Stimulated activated memory B cell treated with anti-CD40 and anti-IgM and Interleukin-4, amounts not matched to agents 10 μg/mL and 1 μg/mL and 100 μg/mL, for 72 hours (primary cell): ENCODE results near the gene CRTC2.
A peak's percentile ranks its signal among the peaks of the same experiment; 100 is the strongest.

Experiments used
- ATAC-seq: fragments of 150-1000 bp; cut with Tn5 transposase; 2 replicates; pipeline ENCODE4 v1.10.0; 2021
- H3K27ac Mint-ChIP-seq: one replicate; pipeline ENCODE4 v1.8.0; 2022; ENCODE audit warnings: mild to moderate bottlenecking, mixed read lengths
- H3K27me3 Mint-ChIP-seq: one replicate; pipeline ENCODE4 v1.8.0; 2022; ENCODE audit warnings: mixed read lengths
- H3K36me3 Mint-ChIP-seq: one replicate; pipeline ENCODE4 v1.8.0; 2022; ENCODE audit warnings: mixed read lengths
- H3K4me1 Mint-ChIP-seq: one replicate; pipeline ENCODE4 v1.8.0; 2022; ENCODE audit warnings: mixed read lengths
- H3K4me3 Mint-ChIP-seq: one replicate; pipeline ENCODE4 v1.8.0; 2022; ENCODE audit warnings: mild to moderate bottlenecking, moderate library complexity, mixed read lengths
- H3K9me3 Mint-ChIP-seq: one replicate; pipeline ENCODE4 v1.8.0; 2022; ENCODE audit warnings: mixed read lengths

CRTC2 gene

GRCh38 chr1:153944827-153945117, 13.6 kb downstream of the CRTC2 start:
- Mint-ChIP-seq H3K4me1 (peaks cover 70% of the 10 kb centered on the region), H3K4me3 (peak overlapping the region; percentile 95), H3K36me3 (peaks cover 57% of the 10 kb centered on the region), H3K9me3 (no peaks in the 10 kb centered on the region), H3K27me3 (no peaks in the 10 kb centered on the region), H3K27ac (peak overlapping the region; percentile 93)
- no peak for ATAC-seq

- H3K36me3 Mint-ChIP-seq: peaks cover 62% of the 10 kb centered on the region
- peaks cover 73% of the 10 kb centered on the region for H3K4me1 Mint-ChIP-seq
- peak overlapping the region; percentile 95 for H3K4me3 Mint-ChIP-seq
- H3K27ac Mint-ChIP-seq: peak overlapping the region; percentile 93
- no peaks in the 10 kb centered on the region for H3K9me3 Mint-ChIP-seq
- no peaks in the 10 kb centered on the region for H3K27me3 Mint-ChIP-seq
- no peak for ATAC-seq
Measured at GRCh38 chr1:153944005-153944826, 14.2 kb downstream of the CRTC2 start.

- Mint-ChIP-seq H3K4me1 (peaks cover 64% of the 10 kb centered on the region), H3K4me3 (no peak overlapping the region), H3K36me3 (peaks cover 58% of the 10 kb centered on the region), H3K27me3 (no peaks in the 10 kb centered on the region), H3K27ac (peak overlapping the region; percentile 93), H3K9me3 (no peaks in the 10 kb centered on the region)
- no peak for ATAC-seq
Measured at GRCh38 chr1:153942766-153943549, 15.5 kb downstream of the CRTC2 start.

- peaks cover 56% of the 10 kb centered on the region for H3K4me1 Mint-ChIP-seq
- H3K27ac Mint-ChIP-seq: peak overlapping the region; percentile 93
- ATAC-seq: no peak
- peaks cover 67% of the 10 kb centered on the region for H3K36me3 Mint-ChIP-seq
- H3K4me3 Mint-ChIP-seq: no peak overlapping the region
- H3K27me3 Mint-ChIP-seq: no peaks in the 10 kb centered on the region
- H3K9me3 Mint-ChIP-seq: no peaks in the 10 kb centered on the region
Measured at GRCh38 chr1:153941826-153942725, 16.3 kb downstream of the CRTC2 start.

GRCh38 chr1:153940756-153941155, 17.7 kb downstream of the CRTC2 start:
- no peak for ATAC-seq
- no peak overlapping the region for H3K4me3 Mint-ChIP-seq
- peak overlapping the region; percentile 14 for H3K27ac Mint-ChIP-seq
- H3K4me1 Mint-ChIP-seq: peaks cover 50% of the 10 kb centered on the region
- H3K36me3 Mint-ChIP-seq: peaks cover 80% of the 10 kb centered on the region
- H3K27me3 Mint-ChIP-seq: no peaks in the 10 kb centered on the region
- H3K9me3 Mint-ChIP-seq: no peaks in the 10 kb centered on the region

- H3K36me3 Mint-ChIP-seq: peaks cover 88% of the 10 kb centered on the region
- H3K27me3 Mint-ChIP-seq: no peaks in the 10 kb centered on the region
- no peak for ATAC-seq
- H3K27ac Mint-ChIP-seq: peak overlapping the region; percentile 46
- H3K9me3 Mint-ChIP-seq: no peaks in the 10 kb centered on the region
- H3K4me3 Mint-ChIP-seq: no peak overlapping the region
- H3K4me1 Mint-ChIP-seq: peaks cover 49% of the 10 kb centered on the region
Measured at GRCh38 chr1:153939476-153939875, 18.9 kb downstream of the CRTC2 start.

- Mint-ChIP-seq H3K4me1 (peaks cover 45% of the 10 kb centered on the region), H3K27ac (peak overlapping the region; percentile 46), H3K9me3 (no peaks in the 10 kb centered on the region), H3K4me3 (no peak overlapping the region), H3K27me3 (no peaks in the 10 kb centered on the region), H3K36me3 (peaks cover 88% of the 10 kb centered on the region)
- ATAC-seq: no peak
Measured at GRCh38 chr1:153938996-153939395, 19.4 kb downstream of the CRTC2 start.

- H3K4me3 Mint-ChIP-seq: no peak overlapping the region
- H3K27ac Mint-ChIP-seq: no peak overlapping the region
- H3K27me3 Mint-ChIP-seq: no peaks in the 10 kb centered on the region
- ATAC-seq: no peak
- H3K36me3 Mint-ChIP-seq: peaks cover 84% of the 10 kb centered on the region
- H3K9me3 Mint-ChIP-seq: no peaks in the 10 kb centered on the region
- H3K4me1 Mint-ChIP-seq: peaks cover 29% of the 10 kb centered on the region
Measured at GRCh38 chr1:153937331-153937730, 21.1 kb downstream of the CRTC2 start.

GRCh38 chr1:153936011-153936802, 22.2 kb downstream of the CRTC2 start:
- no peak for ATAC-seq
- no peaks in the 10 kb centered on the region for H3K9me3 Mint-ChIP-seq
- H3K27me3 Mint-ChIP-seq: no peaks in the 10 kb centered on the region
- H3K4me1 Mint-ChIP-seq: peaks cover 25% of the 10 kb centered on the region
- H3K27ac Mint-ChIP-seq: no peak overlapping the region
- peaks cover 80% of the 10 kb centered on the region for H3K36me3 Mint-ChIP-seq
- H3K4me3 Mint-ChIP-seq: no peak overlapping the region

GRCh38 chr1:153934746-153935145, 23.7 kb downstream of the CRTC2 start:
- Mint-ChIP-seq H3K4me1 (peaks cover 14% of the 10 kb centered on the region), H3K27ac (peak overlapping the region; percentile 74), H3K27me3 (no peaks in the 10 kb centered on the region), H3K4me3 (no peak overlapping the region), H3K9me3 (no peaks in the 10 kb centered on the region), H3K36me3 (peaks cover 74% of the 10 kb centered on the region)
- ATAC-seq: no peak

GRCh38 chr1:153933955-153934354, 24.5 kb downstream of the CRTC2 start:
- Mint-ChIP-seq H3K27me3 (no peaks in the 10 kb centered on the region), H3K36me3 (peaks cover 70% of the 10 kb centered on the region), H3K4me3 (no peak overlapping the region), H3K4me1 (peaks cover 6% of the 10 kb centered on the region), H3K9me3 (no peaks in the 10 kb centered on the region), H3K27ac (peak overlapping the region; percentile 74)
- no peak for ATAC-seq

GRCh38 chr1:153933430-153933829, 25.0 kb downstream of the CRTC2 start:
- no peaks in the 10 kb centered on the region for H3K27me3 Mint-ChIP-seq

GRCh38 chr1:153932156-153933131, 26.0 kb downstream of the CRTC2 start:
- H3K4me3 Mint-ChIP-seq: no peak overlapping the region
- H3K4me1 Mint-ChIP-seq: peaks cover 14% of the 10 kb centered on the region
- H3K27ac Mint-ChIP-seq: no peak overlapping the region
- H3K27me3 Mint-ChIP-seq: no peaks in the 10 kb centered on the region
- H3K9me3 Mint-ChIP-seq: no peaks in the 10 kb centered on the region
- peaks cover 63% of the 10 kb centered on the region for H3K36me3 Mint-ChIP-seq
- ATAC-seq: no peak

More at GRCh38 chr1:153933430-153933829, 25.0 kb downstream of the CRTC2 start:
- H3K27ac Mint-ChIP-seq: no peak overlapping the region
- peaks cover 9% of the 10 kb centered on the region for H3K4me1 Mint-ChIP-seq
- no peak overlapping the region for H3K4me3 Mint-ChIP-seq
- no peaks in the 10 kb centered on the region for H3K9me3 Mint-ChIP-seq
- peaks cover 69% of the 10 kb centered on the region for H3K36me3 Mint-ChIP-seq
- no peak for ATAC-seq
